ENCODE results near the gene NCKAP5. TPM values are rescaled to one million over a fixed set of nuclear protein-coding genes. Genes with fewer than 3 reads are reported as not detected.

Gene NCKAP5
- total and polyA plus RNA-seq, 2 donors (not counting 1 experiment from before 2014, with no cell fraction given): not detected

DNA sequence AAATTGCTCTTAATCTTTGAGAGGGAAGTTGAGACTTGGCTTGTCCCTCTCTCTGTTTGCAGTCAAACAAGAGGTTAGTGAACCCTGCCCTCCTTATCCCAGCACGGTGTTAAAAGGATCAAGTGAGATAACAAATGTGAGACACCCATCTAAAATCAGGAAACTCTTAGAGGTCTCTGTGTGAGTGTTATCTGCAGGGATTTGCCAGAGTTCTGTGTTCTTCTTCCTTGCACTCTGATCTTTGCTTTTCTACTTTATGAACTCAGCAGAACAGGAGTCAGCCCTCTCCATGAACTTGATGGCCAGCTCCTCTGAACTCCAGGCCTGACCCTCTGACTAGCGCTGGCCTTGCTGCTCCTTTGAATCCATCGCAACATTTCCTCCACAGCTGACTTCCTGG, 123.8 kb downstream of the NCKAP5 start:
- H3K79me2 ChIP-seq (ENCODE audit: control insufficient read depth, insufficient read depth, low read length): no peaks in the 10 kb centered on the region
- ATAC-seq (ENCODE audit: low read depth) (no peak), DNase-seq (no peak)
- ChIA-PET CTCF (no interaction called here), POLR2A (no interaction called here)
- no peaks in the 10 kb centered on the region for H3K27me3 ChIP-seq (replicated peaks in 1 of 4; ENCODE audit: control extremely low read depth in 1 of 4, control insufficient read depth in 3 of 4, insufficient read depth in 4 of 4, low read length in 3 of 4)
- intact Hi-C loops (cut with micrococcal nuclease): no loop called here
- H3K4me2 ChIP-seq (replicated peaks; ENCODE audit: low read depth, low read length, poor library complexity, severe bottlenecking): no peak overlapping the region
- TF ChIP-seq EZH2 (IDR thresholded peaks at IDR 0.05; ENCODE audit: borderline replicate concordance, insufficient read depth, low read depth, low read length, poor library complexity, severe bottlenecking): no peak
- TF ChIP-seq, protein P1, sequence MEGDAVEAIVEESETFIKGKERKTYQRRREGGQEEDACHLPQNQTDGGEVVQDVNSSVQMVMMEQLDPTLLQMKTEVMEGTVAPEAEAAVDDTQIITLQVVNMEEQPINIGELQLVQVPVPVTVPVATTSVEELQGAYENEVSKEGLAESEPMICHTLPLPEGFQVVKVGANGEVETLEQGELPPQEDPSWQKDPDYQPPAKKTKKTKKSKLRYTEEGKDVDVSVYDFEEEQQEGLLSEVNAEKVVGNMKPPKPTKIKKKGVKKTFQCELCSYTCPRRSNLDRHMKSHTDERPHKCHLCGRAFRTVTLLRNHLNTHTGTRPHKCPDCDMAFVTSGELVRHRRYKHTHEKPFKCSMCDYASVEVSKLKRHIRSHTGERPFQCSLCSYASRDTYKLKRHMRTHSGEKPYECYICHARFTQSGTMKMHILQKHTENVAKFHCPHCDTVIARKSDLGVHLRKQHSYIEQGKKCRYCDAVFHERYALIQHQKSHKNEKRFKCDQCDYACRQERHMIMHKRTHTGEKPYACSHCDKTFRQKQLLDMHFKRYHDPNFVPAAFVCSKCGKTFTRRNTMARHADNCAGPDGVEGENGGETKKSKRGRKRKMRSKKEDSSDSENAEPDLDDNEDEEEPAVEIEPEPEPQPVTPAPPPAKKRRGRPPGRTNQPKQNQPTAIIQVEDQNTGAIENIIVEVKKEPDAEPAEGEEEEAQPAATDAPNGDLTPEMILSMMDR (IDR thresholded peaks at IDR 0.05): no peak
- H3K27ac ChIP-seq (ENCODE audit: low read length in 2 of 2): no peak overlapping the region
- Mint-ChIP-seq H3K27me3 (peaks cover 3% of the 10 kb centered on the region), H3K4me1 (no peaks in the 10 kb centered on the region), H3K9me3 (ENCODE audit: insufficient read depth) (no peaks in the 10 kb centered on the region), H3K27ac (no peak overlapping the region), H3K4me3 (no peak overlapping the region)
- H3K36me3 ChIP-seq (replicated peaks in 1 of 2; ENCODE audit: control extremely low read depth in 1 of 2, control insufficient read depth in 1 of 2, extremely low read depth in 1 of 2, insufficient read depth in 2 of 2, low read length in 1 of 2): no peaks in the 10 kb centered on the region
- no peak overlapping the region for H3K9ac ChIP-seq (ENCODE audit: low read length)
- H3K4me3 ChIP-seq (ENCODE audit: control extremely low read depth in 1 of 5, extremely low read depth in 1 of 5, insufficient read depth in 1 of 5, low read depth in 2 of 5, low read length in 4 of 5): no peak overlapping the region
- no peak overlapping the region for H2AFZ ChIP-seq (ENCODE audit: insufficient read depth, low read depth, low read length, poor library complexity, severe bottlenecking)
- H3K4me1 ChIP-seq (ENCODE audit: control insufficient read depth in 2 of 2, insufficient read depth in 2 of 2, low read length in 2 of 2): no peaks in the 10 kb centered on the region
- no peaks in the 10 kb centered on the region for H3K9me3 ChIP-seq (ENCODE audit: control extremely low read depth in 1 of 3, control insufficient read depth in 2 of 3, insufficient read depth in 1 of 3, low read length in 2 of 3)
- H4K20me1 ChIP-seq (ENCODE audit: control insufficient read depth, insufficient read depth, low read length, poor library complexity, severe bottlenecking): no peaks in the 10 kb centered on the region
- WGBS (ENCODE audit: insufficient coverage): 90% methylated on average over 2 of the region's 3 CpGs

DNA sequence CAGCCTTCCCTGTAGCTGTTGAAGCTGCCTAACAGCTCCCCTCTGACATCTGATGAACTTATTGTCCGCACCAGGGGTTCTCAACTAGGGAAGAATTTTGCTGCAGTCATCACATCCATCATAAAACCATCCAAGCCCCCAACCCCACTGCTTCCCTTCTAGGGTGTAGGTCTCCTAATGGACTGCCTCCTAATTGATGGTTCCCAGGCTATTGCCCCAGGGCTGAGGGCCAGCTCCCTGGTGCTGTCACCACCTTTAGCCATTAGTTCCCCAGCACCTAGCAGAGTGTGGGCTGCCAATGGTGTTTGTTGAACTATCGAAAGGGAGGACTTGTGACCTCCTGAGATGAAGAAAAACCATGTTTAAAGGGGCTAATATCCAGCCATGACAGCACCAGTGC, 125.9 kb downstream of the NCKAP5 start:
- H3K27me3 Mint-ChIP-seq: peaks cover 3% of the 10 kb centered on the region
- H3K27ac Mint-ChIP-seq: no peak overlapping the region
- H3K4me1 Mint-ChIP-seq: no peaks in the 10 kb centered on the region
- H3K4me2 ChIP-seq (replicated peaks; ENCODE audit: low read depth, low read length, poor library complexity, severe bottlenecking): no peak overlapping the region
- ATAC-seq (ENCODE audit: low read depth) (no peak), DNase-seq (no peak)
- H3K9ac ChIP-seq (ENCODE audit: low read length): no peak overlapping the region
- ChIA-PET POLR2A (no interaction called here), CTCF (no interaction called here)
- 85% methylated on average over 2 of the region's 2 CpGs for WGBS (ENCODE audit: insufficient coverage)
- intact Hi-C loops (cut with micrococcal nuclease): no loop called here
- no peak overlapping the region for H3K4me3 ChIP-seq (ENCODE audit: control extremely low read depth in 1 of 5, extremely low read depth in 1 of 5, insufficient read depth in 1 of 5, low read depth in 2 of 5, low read length in 4 of 5)
- no peaks in the 10 kb centered on the region for H3K27me3 ChIP-seq (replicated peaks in 1 of 4; ENCODE audit: control extremely low read depth in 1 of 4, control insufficient read depth in 3 of 4, insufficient read depth in 4 of 4, low read length in 3 of 4)
- H3K4me3 Mint-ChIP-seq: no peak overlapping the region
- H2AFZ ChIP-seq (ENCODE audit: insufficient read depth, low read depth, low read length, poor library complexity, severe bottlenecking): no peak overlapping the region
- no peaks in the 10 kb centered on the region for H3K4me1 ChIP-seq (ENCODE audit: control insufficient read depth in 2 of 2, insufficient read depth in 2 of 2, low read length in 2 of 2)
- no peaks in the 10 kb centered on the region for H3K36me3 ChIP-seq (replicated peaks in 1 of 2; ENCODE audit: control extremely low read depth in 1 of 2, control insufficient read depth in 1 of 2, extremely low read depth in 1 of 2, insufficient read depth in 2 of 2, low read length in 1 of 2)
- no peaks in the 10 kb centered on the region for H3K79me2 ChIP-seq (ENCODE audit: control insufficient read depth, insufficient read depth, low read length)
- no peak overlapping the region for H3K27ac ChIP-seq (ENCODE audit: low read length in 2 of 2)
- no peaks in the 10 kb centered on the region for H3K9me3 ChIP-seq (ENCODE audit: control extremely low read depth in 1 of 3, control insufficient read depth in 2 of 3, insufficient read depth in 1 of 3, low read length in 2 of 3)
- no peaks in the 10 kb centered on the region for H3K9me3 Mint-ChIP-seq (ENCODE audit: insufficient read depth)
- TF ChIP-seq, protein P1 (IDR thresholded peaks at IDR 0.05): no peak
- TF ChIP-seq EZH2 (IDR thresholded peaks at IDR 0.05; ENCODE audit: borderline replicate concordance, insufficient read depth, low read depth, low read length, poor library complexity, severe bottlenecking): no peak
- H4K20me1 ChIP-seq (ENCODE audit: control insufficient read depth, insufficient read depth, low read length, poor library complexity, severe bottlenecking): no peaks in the 10 kb centered on the region
